Liver (tissue), 9 donors: ENCODE measurements around the gene TUBGCP4. TPM values are rescaled to one million over a fixed set of nuclear protein-coding genes. Genes with fewer than 3 reads are reported as not detected.

Source experiments
- DNase-seq: peaks from one replicate; pipeline ENCODE4 v3.0.0-alpha.2; 2017; ENCODE audit warnings: low spot score
- H3K27ac ChIP-seq, 2 donors: one replicate each; pipeline ENCODE4 v1.7.0; 2013; ENCODE audit warnings: inconsistent platforms in 2 of 2, low read length in 2 of 2, control low read depth in 1 of 2, low read depth in 1 of 2, mild to moderate bottlenecking in 1 of 2
- H3K27me3 ChIP-seq, 4 donors: one replicate each; pipeline versions ENCODE4 v1.6.1 to v1.7.0; 2013; ENCODE audit warnings: low read length in 3 of 4, inconsistent platforms in 1 of 4, mild to moderate bottlenecking in 1 of 4, moderate library complexity in 1 of 4; ENCODE audit not compliant: control insufficient read depth in 4 of 4, insufficient read depth in 4 of 4
- H3K36me3 ChIP-seq, 4 donors: one replicate each; pipeline versions ENCODE4 v1.6.1 to v1.7.0; 2013; ENCODE audit warnings: low read length in 3 of 4, mild to moderate bottlenecking in 3 of 4, low read depth in 1 of 4, moderate library complexity in 1 of 4; ENCODE audit not compliant: control insufficient read depth in 4 of 4, insufficient read depth in 3 of 4
- H3K4me1 ChIP-seq, 4 donors: one replicate each; pipeline versions ENCODE4 v1.6.1 to v1.7.0; 2013; ENCODE audit warnings: low read length in 3 of 4, mild to moderate bottlenecking in 3 of 4, moderate library complexity in 1 of 4; ENCODE audit not compliant: control insufficient read depth in 4 of 4, insufficient read depth in 4 of 4
- H3K4me3 ChIP-seq, 3 donors: one replicate each; pipeline versions ENCODE4 v1.6.1 to v1.7.0; 2013; ENCODE audit warnings: low read length in 3 of 3, control low read depth in 1 of 3, low read depth in 1 of 3, mild to moderate bottlenecking in 1 of 3
- H3K9ac ChIP-seq, 2 donors: one replicate each; pipeline ENCODE4 v1.7.0; 2013; ENCODE audit warnings: low read length in 2 of 2, mild to moderate bottlenecking in 2 of 2, moderate library complexity in 2 of 2, control low read depth in 1 of 2, low read depth in 1 of 2
- H3K9me3 ChIP-seq, 4 donors: one replicate each; pipeline versions ENCODE4 v1.6.1 to v1.7.0; 2013; ENCODE audit warnings: low read length in 3 of 4; ENCODE audit not compliant: control insufficient read depth in 4 of 4
- EGR1 ChIP-seq, 2 donors: IDR thresholded peaks; 2 replicates each; pipeline ENCODE4 v1.6.1; 2016 to 2018; ENCODE audit warnings: antibody characterized with exemption in 2 of 2, low read depth in 2 of 2
- FOXA1 ChIP-seq: IDR thresholded peaks from 2 replicates; pipeline ENCODE4 v1.6.1; 2016; ENCODE audit warnings: antibody characterized with exemption
- FOXA2 ChIP-seq: IDR thresholded peaks from 2 replicates; pipeline ENCODE4 v1.6.1; 2016; ENCODE audit warnings: antibody characterized with exemption
- GABPA ChIP-seq, 2 donors: IDR thresholded peaks in 1 of 2; conservative IDR thresholded peaks in 1 of 2; 2 replicates each; pipeline ENCODE4 v1.6.1; 2016; ENCODE audit warnings: antibody characterized with exemption in 2 of 2, mild to moderate bottlenecking in 1 of 2, moderate library complexity in 1 of 2
- HNF4A ChIP-seq, 2 donors: conservative IDR thresholded peaks; 2 replicates each; pipeline ENCODE4 v1.6.1; 2016; ENCODE audit warnings: antibody characterized with exemption in 2 of 2, mild to moderate bottlenecking in 2 of 2
- HNF4G ChIP-seq: IDR thresholded peaks from 2 replicates; pipeline ENCODE4 v1.6.1; 2016; ENCODE audit warnings: antibody characterized with exemption
- JUND ChIP-seq, 2 donors: IDR thresholded peaks; 2 replicates each; pipeline ENCODE4 v1.6.1; 2016; ENCODE audit warnings: antibody characterized with exemption in 2 of 2
- NR2F2 ChIP-seq: IDR thresholded peaks from 2 replicates; pipeline ENCODE4 v1.6.1; 2016; ENCODE audit warnings: antibody characterized with exemption
- RAD21 ChIP-seq, 2 donors: IDR thresholded peaks; 2 replicates each; pipeline ENCODE4 v1.6.1; 2016; ENCODE audit warnings: antibody characterized with exemption in 2 of 2, mild to moderate bottlenecking in 2 of 2
- RXRA ChIP-seq, 2 donors: IDR thresholded peaks; 2 replicates each; pipeline ENCODE4 v1.6.1; 2017 to 2018; ENCODE audit warnings: antibody characterized with exemption in 2 of 2, mild to moderate bottlenecking in 1 of 2
- SP1 ChIP-seq: IDR thresholded peaks from 2 replicates; pipeline ENCODE4 v1.6.1; 2018; ENCODE audit warnings: antibody characterized with exemption, mild to moderate bottlenecking
- TAF1 ChIP-seq: conservative IDR thresholded peaks from 2 replicates; pipeline ENCODE4 v1.6.1; 2016; ENCODE audit warnings: antibody characterized with exemption, mild to moderate bottlenecking
- whole genome bisulfite sequencing: extraction: QIAGEN DNeasy Blood & Tissue Kit; methylation state at CpG from one replicate; pipeline ENCODE4 v1.1.7; 2013; 5-methylcytosine and 5-hydroxymethylcytosine counted together
- polyA plus RNA-seq, 2 donors: library from polyadenylated mRNA; stranded (reverse) in 1 of 2; unstranded in 1 of 2; fragments of 200-250 nt in 1 of 2; fragments of >200 nt in 1 of 2; fragmentation: Nextera tagmentation in 1 of 2; extraction: Ambion mirVana in 1 of 2; gene quantifications; one replicate each; pipeline versions ENCODE4 v1.2.1 to v1.2.3, GENCODE V29; 2013 to 2015
- total RNA-seq, 2 donors: library from RNA; depleted of rRNA; stranded (reverse); fragments of >200 nt; gene quantifications; one replicate each; pipeline ENCODE4 v1.2.3, GENCODE V29; 2014
- TF ChIP-seq, protein P1 (sequence below): fragments of 150-350 bp; IDR thresholded peaks from 2 replicates; pipeline ENCODE4 v1.5.1; 2017; ENCODE audit warnings: improper control_type of control experiment, low read depth, low read length; ENCODE audit not compliant: missing input control
- TF ChIP-seq, protein P2 (sequence below): IDR thresholded peaks from 2 replicates; pipeline ENCODE4 v1.6.1; 2016; ENCODE audit warnings: antibody characterized with exemption
- TF ChIP-seq, protein P3 (sequence below): IDR thresholded peaks from 2 replicates; pipeline ENCODE4 v1.6.1; 2016; ENCODE audit warnings: antibody characterized with exemption
- TF ChIP-seq, protein P4 (sequence below): IDR thresholded peaks from 2 replicates; pipeline ENCODE4 v1.6.1; 2016; ENCODE audit warnings: antibody characterized with exemption, mild to moderate bottlenecking
- donor health status: healthy.
- donor health status: healthy.
- donor health status: healthy.
- donor health status: healthy.
- donor health status: healthy.

The TUBGCP4 gene
- total and polyA plus RNA-seq, 4 donors, result 4.6 to 20.5 (median 12.4) TPM

DNA sequence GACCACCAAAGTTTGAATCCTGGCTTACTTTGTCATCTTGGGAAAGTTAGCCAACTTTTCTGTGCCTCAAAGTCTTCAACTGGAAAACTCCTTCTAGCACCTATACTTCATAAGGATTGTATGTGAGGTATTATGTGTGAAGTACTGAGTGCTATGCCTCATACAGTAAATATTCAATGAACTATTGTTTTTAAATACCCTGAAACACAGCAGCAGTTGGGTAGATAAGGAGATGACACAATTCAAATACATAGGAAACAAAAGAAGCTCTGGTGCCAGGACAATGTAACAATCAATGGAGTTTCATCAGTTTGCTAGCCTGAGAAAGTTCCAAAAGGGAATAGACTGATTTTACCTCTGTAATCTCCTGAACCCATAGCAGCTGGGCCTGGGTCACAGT, 43.3 kb downstream of the TUBGCP4 start (continued):
- no peak for TF ChIP-seq RXRA (IDR thresholded peaks at IDR 0.05)

DNA sequence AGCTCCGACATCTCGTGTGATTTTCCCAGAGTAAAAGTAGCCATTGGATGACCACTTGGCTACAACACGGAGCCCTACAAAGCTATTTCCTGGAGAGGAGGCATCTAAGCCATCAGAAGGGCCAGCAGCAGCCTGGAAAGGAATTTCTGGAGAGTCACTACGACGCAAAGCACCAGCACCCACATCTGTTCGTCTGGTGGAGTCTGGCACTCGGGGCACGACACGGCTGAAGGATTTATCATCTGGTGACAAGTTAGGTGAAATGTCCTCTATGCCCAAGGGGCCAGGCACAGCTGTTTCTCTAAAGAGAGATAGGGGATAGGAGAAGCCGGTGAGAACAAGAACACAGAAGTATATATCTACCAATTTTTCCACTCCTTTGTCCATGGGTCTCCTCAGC, 49.5 kb downstream of the TUBGCP4 start:
- no peak for TF ChIP-seq FOXA1
- TF ChIP-seq, protein P1, sequence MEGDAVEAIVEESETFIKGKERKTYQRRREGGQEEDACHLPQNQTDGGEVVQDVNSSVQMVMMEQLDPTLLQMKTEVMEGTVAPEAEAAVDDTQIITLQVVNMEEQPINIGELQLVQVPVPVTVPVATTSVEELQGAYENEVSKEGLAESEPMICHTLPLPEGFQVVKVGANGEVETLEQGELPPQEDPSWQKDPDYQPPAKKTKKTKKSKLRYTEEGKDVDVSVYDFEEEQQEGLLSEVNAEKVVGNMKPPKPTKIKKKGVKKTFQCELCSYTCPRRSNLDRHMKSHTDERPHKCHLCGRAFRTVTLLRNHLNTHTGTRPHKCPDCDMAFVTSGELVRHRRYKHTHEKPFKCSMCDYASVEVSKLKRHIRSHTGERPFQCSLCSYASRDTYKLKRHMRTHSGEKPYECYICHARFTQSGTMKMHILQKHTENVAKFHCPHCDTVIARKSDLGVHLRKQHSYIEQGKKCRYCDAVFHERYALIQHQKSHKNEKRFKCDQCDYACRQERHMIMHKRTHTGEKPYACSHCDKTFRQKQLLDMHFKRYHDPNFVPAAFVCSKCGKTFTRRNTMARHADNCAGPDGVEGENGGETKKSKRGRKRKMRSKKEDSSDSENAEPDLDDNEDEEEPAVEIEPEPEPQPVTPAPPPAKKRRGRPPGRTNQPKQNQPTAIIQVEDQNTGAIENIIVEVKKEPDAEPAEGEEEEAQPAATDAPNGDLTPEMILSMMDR, result no peak
- TF ChIP-seq TAF1, result no peak
- no peak for TF ChIP-seq JUND (IDR thresholded peaks at IDR 0.05)
- TF ChIP-seq, protein P2, sequence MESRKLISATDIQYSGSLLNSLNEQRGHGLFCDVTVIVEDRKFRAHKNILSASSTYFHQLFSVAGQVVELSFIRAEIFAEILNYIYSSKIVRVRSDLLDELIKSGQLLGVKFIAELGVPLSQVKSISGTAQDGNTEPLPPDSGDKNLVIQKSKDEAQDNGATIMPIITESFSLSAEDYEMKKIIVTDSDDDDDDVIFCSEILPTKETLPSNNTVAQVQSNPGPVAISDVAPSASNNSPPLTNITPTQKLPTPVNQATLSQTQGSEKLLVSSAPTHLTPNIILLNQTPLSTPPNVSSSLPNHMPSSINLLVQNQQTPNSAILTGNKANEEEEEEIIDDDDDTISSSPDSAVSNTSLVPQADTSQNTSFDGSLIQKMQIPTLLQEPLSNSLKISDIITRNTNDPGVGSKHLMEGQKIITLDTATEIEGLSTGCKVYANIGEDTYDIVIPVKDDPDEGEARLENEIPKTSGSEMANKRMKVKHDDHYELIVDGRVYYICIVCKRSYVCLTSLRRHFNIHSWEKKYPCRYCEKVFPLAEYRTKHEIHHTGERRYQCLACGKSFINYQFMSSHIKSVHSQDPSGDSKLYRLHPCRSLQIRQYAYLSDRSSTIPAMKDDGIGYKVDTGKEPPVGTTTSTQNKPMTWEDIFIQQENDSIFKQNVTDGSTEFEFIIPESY, result no peak
- no peak for TF ChIP-seq SP1
- 95% methylated on average over 10 of the region's 10 CpGs for WGBS
- Histone ChIP-seq H3K27ac (no peak overlapping the region), H3K9me3 (no peaks in the 10 kb centered on the region), H3K4me3 (no peak overlapping the region), H3K4me1 (no peaks in the 10 kb centered on the region), H3K27me3 (no peaks in the 10 kb centered on the region), H3K36me3 (peaks cover 6 to 29% (median 12%) of the 10 kb centered on the region in 4 donors), H3K9ac (no peak overlapping the region)
- DNase-seq, result no peak

DNA sequence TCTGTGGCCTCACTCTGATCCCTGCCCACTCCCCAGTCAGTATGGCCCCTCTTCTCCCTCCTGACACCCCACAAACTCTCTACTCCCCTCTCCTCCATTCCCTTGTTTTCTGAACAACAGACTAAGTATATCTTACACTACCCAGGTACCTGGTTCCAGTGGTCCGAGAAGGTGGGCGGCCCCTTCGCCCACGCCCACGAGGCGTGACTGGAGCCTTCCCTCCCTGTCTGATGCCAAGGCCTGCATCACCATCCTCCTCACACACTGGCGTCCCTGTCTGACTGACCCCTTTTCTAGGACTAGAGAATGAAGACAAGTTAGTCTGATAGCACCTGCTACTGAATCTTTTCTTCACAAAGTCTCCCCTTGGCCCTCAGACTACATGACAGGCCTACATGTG, 50.0 kb downstream of the TUBGCP4 start:
- Histone ChIP-seq H3K9ac (no peak overlapping the region), H3K27ac (no peak overlapping the region), H3K9me3 (no peaks in the 10 kb centered on the region), H3K27me3 (no peaks in the 10 kb centered on the region), H3K4me1 (no peaks in the 10 kb centered on the region), H3K36me3 (peaks cover 2 to 26% (median 12%) of the 10 kb centered on the region in 4 donors), H3K4me3 (no peak overlapping the region)
- no peak for TF ChIP-seq SP1
- no peak for TF ChIP-seq TAF1
- no peak for TF ChIP-seq JUND (IDR thresholded peaks at IDR 0.05)
- no peak for TF ChIP-seq RAD21 (IDR thresholded peaks at IDR 0.05)
- TF ChIP-seq EGR1 (IDR thresholded peaks at IDR 0.05; ENCODE audit: low read depth in 2 of 2), result no peak
- TF ChIP-seq, protein P1, result no peak
- TF ChIP-seq, protein P2, result no peak
- TF ChIP-seq, protein P3, sequence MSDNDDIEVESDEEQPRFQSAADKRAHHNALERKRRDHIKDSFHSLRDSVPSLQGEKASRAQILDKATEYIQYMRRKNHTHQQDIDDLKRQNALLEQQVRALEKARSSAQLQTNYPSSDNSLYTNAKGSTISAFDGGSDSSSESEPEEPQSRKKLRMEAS, result no peak
- TF ChIP-seq, protein P4, sequence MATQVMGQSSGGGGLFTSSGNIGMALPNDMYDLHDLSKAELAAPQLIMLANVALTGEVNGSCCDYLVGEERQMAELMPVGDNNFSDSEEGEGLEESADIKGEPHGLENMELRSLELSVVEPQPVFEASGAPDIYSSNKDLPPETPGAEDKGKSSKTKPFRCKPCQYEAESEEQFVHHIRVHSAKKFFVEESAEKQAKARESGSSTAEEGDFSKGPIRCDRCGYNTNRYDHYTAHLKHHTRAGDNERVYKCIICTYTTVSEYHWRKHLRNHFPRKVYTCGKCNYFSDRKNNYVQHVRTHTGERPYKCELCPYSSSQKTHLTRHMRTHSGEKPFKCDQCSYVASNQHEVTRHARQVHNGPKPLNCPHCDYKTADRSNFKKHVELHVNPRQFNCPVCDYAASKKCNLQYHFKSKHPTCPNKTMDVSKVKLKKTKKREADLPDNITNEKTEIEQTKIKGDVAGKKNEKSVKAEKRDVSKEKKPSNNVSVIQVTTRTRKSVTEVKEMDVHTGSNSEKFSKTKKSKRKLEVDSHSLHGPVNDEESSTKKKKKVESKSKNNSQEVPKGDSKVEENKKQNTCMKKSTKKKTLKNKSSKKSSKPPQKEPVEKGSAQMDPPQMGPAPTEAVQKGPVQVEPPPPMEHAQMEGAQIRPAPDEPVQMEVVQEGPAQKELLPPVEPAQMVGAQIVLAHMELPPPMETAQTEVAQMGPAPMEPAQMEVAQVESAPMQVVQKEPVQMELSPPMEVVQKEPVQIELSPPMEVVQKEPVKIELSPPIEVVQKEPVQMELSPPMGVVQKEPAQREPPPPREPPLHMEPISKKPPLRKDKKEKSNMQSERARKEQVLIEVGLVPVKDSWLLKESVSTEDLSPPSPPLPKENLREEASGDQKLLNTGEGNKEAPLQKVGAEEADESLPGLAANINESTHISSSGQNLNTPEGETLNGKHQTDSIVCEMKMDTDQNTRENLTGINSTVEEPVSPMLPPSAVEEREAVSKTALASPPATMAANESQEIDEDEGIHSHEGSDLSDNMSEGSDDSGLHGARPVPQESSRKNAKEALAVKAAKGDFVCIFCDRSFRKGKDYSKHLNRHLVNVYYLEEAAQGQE, result no peak
- TF ChIP-seq HNF4G, result no peak
- TF ChIP-seq RXRA (IDR thresholded peaks at IDR 0.05), result no peak
- TF ChIP-seq NR2F2, result no peak
- TF ChIP-seq GABPA (IDR thresholded peaks at IDR 0.05 in 1 of 2, conservative IDR thresholded peaks at IDR 0.05 in 1 of 2), result no peak
- no peak for TF ChIP-seq HNF4A (conservative IDR thresholded peaks at IDR 0.05)
- no peak for TF ChIP-seq FOXA2
- WGBS, result 96% methylated on average over 7 of the region's 7 CpGs
- no peak for DNase-seq
